ENCODE measurements around the gene SPTSSA.
"Not testable (repeated sequence)": the region's sequence is repeated elsewhere in the genome, so short reads cannot be mapped to it uniquely, and the experiment has no call there.

SPTSSA gene

GRCh38 chr14:34462132-34462893, at the start of gene SPTSSA:
Gene SPTSSA (minus strand): TSS chr14:34462240. CDS start chr14:34462207, 33 bp downstream.
- peak; percentile 99 for DNase-seq (ENCODE audit: low spot score)

GRCh38 chr14:34507884-34508283, 45.8 kb upstream of the SPTSSA start:
- DNase-seq (ENCODE audit: low spot score) = no peak

DNA sequence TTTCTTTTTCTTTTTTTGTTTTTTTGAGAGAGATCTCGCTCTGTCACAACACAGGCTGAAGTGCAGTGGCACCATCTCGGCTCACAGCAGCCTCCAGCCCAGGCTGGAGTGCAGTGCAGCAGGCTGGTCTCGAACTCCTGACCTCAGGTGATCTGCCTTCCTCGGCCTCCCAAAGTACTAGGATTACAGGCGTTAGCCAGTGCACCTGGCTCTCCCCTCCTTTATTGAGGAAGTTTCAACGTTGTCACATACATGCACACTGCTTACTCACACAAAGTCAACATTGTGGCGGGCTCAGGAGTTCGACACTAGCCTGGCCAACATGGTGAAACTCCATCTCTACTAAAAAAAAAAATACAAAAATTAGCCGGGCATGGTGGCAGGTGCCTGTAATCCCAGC, 45.4 kb upstream of the SPTSSA start:
- no peak for DNase-seq (ENCODE audit: low spot score)

DNA sequence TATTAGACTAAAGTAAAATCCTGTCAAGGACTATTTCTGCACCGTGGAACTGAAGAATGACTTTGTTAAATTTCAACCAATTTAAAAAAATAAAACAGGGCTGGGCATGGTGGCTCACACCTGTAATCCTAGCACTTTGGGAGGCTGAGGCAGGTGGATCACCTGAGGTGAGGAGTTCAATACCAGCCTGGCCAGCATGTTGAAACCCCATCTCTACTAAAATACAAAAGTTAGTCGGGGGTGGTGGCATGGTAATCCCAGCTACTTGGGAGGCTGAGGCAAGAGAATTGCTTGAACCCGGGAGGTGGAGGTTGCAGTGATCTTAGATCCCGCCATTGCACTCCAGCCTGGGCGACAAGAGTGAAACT, 43.1 kb upstream of the SPTSSA start:
- not testable (repeated sequence) for DNase-seq (ENCODE audit: low spot score)

GRCh38 chr14:34504027-34504426, 42.0 kb upstream of the SPTSSA start:
- not testable (repeated sequence) for DNase-seq (ENCODE audit: low spot score)

DNA sequence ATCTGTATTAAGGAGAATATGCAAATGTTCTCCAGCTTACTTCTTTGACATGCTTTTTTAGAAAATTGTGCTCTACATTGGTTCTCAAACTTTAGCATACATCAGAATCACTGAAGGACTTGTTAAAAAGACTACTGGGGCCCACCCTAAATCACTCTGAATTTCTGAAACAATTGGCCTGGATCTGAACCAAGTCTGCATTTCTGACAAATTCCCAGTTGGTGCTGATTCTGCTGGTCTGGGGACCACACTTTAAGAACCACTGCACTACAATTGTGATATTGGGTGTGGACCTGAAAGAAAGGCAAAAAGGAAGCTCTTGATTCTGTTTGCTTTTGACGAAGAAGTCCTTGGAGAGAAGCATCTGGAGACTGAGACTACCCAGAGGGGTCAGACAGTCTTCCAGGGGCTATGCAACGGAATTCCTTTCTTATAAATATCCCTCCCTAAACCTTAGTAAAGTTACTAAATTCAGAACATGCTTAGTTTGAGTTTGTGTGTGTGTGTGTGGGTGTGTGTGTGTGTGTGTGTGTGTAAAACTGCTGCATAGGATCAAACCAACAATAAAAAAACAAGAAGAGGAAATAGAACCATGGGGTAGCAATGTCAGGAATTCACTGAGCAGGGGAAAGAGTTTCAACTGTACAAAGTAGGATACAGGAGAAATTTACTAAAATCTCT, 40.6 kb upstream of the SPTSSA start:
- DNase-seq (ENCODE audit: low spot score) = no peak

- no peak for DNase-seq (ENCODE audit: low spot score)
Measured at GRCh38 chr14:34502001-34502400, 40.0 kb upstream of the SPTSSA start.

- no peak for DNase-seq (ENCODE audit: low spot score)
Measured at GRCh38 chr14:34501004-34501580, 39.1 kb upstream of the SPTSSA start.

DNA sequence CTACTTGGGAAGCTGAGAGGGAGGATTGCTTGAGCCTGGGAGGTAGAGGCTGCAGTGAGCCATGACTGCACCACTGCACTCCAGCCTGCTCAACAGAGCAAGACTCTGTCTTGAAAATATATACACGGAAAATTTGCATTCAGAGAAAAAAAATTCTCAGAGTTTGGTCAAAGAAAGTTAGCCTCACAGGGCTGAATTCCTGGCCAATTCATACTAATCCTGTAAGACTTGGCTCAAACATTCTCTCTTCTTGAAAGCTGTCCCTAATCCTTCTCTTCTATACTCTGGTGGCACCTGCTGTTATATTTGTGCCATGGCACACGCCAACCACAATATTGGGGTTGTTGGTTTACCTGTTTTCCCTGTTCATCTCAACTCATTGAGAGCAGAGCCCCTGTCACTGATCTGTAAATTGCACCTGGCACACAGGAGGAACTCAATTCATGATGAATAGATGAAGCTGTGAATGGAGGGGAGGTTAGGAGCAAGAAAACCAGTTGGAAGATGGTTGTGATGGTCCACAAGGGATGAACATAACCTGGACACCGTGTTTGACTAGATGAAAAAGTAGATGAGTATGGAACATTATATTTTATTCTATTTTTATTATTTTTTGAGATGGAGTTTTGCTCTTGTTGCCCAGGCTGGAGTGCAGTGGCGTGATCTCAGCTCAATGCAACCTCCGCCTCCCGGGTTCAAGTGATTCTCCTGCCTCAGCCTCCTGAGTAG, 36.8 kb upstream of the SPTSSA start:
- no peak for DNase-seq (ENCODE audit: low spot score)

DNA sequence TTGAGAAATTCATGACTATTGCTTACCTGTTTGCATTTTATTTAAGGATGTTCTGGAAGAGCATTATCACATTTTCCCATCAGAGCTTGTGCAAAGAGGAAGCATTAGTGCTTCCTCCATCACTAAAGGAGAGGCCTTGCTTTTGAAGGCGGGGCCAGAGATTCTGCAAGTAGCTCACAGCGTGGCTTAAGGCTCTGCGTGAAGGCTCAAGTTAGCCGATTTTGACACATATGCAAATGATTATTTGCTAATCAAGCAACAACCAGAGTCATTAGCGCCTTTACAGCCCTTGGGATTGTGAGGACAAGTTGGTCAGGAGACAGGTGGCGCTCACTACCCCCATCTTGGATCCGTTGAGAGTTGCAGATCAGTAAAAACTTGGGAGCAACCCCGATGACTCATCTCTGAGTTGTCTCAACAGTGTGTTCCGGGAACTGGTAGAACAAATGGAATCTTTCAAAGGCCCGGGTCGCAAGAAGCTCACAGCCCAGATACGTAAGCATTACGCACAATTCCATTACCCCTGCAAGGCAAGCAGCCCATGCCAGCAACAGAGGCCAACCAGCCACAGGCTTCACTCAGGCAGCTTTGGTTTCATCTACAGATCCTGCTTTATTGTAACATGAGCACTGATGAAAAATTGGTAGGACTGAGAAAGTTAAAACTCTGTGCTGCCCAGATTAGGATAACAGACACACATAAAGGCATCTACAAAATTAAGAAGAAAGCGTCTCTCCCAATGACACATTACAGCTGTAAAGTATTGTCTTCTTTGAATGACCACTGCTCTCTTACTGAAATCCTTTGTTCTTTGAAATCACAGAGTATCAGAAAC, 34.9 kb upstream of the SPTSSA start:
- peak; percentile 90 for DNase-seq (ENCODE audit: low spot score)

- no peak for DNase-seq (ENCODE audit: low spot score)
Measured at GRCh38 chr14:34496007-34496678, 34.1 kb upstream of the SPTSSA start.

DNA sequence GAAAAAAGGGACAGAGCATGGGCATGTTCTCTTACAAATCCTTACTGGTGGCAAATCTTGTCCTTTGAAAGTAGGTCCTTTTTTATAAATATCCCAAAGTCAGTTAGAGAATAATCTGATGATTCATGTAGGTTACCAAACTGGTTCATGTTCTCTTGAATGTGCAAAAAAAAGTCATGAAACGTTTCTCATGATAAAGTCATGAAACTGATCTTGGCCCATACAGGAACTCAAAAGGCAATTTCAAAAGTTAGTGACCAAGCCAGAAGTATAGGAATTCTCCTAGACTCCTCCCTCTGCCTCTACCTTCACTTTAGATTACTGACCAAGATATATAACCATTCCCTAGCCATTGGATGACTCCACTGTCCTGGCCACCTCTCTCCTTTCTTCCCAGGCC, 27.3 kb upstream of the SPTSSA start:
- DNase-seq (ENCODE audit: low spot score) = no peak

- no peak for DNase-seq (ENCODE audit: low spot score)
Measured at GRCh38 chr14:34488528-34488927, 26.5 kb upstream of the SPTSSA start.

DNA sequence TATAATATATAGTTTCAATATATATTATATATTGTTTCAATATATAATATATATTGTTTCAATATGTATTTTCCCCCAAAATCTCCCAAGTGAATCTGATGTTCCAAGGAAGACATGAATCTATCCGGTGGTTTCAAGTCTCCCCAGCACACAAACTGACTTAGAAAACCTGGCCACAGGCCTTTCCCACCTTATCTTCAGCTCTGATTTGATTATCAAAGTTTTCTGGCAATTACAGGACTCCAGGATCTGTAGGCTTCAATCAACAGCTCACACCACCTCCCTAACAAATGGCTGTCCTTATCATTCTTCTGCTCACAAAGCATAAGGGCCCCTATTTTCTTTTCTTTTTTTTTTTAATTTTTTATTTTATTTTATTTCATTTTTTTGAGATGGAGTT, 22.7 kb upstream of the SPTSSA start:
- DNase-seq (ENCODE audit: low spot score) = no peak

GRCh38 chr14:34482463-34482862, 20.4 kb upstream of the SPTSSA start:
- no peak for DNase-seq (ENCODE audit: low spot score)

GRCh38 chr14:34479694-34480093, 17.7 kb upstream of the SPTSSA start:
- DNase-seq (ENCODE audit: low spot score) = no peak

GRCh38 chr14:34478261-34478660, 16.2 kb upstream of the SPTSSA start:
- no peak for DNase-seq (ENCODE audit: low spot score)

DNA sequence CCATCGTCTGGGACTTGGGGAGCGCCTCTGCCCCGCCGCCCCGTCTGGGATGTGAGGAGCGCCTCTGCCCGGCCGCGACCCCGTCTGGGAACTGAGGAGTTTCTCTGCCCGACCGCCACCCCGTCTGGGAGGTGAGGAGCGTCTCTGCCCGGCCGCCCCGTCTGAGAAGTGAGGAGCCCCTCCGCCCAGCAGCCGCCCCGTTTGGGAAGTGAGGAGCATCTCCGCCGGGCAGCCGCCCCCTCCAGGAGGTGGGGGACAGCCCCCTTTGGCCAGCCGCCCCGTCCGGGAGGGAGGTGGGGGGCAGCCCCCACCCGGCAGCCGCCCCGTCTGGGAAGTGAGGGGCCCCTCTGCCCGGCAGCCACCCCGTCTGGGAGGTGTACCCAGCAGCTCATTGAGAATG, 14.0 kb upstream of the SPTSSA start:
- not testable (repeated sequence) for DNase-seq (ENCODE audit: low spot score)

- no peak for DNase-seq (ENCODE audit: low spot score)
Measured at GRCh38 chr14:34475163-34475562, 13.1 kb upstream of the SPTSSA start.

- DNase-seq (ENCODE audit: low spot score) = no peak
Measured at GRCh38 chr14:34474187-34474679, 12.2 kb upstream of the SPTSSA start.

GRCh38 chr14:34472706-34473279, 10.8 kb upstream of the SPTSSA start:
- no peak for DNase-seq (ENCODE audit: low spot score)
